Dedifferentiated amniotic fluid mesenchymal stem cell (primary cell): ENCODE results near the gene METTL15.
"Not testable (repeated sequence)": the region's sequence is repeated elsewhere in the genome, so short reads cannot be mapped to it uniquely, and the experiment has no call there.

Experiments used
- DNase-seq: peaks from one replicate; pipeline ENCODE4 v3.0.0-alpha.2; 2016; ENCODE audit errors: extremely low spot score

The METTL15 gene

GRCh38 chr11:28209906-28210305, 101.7 kb downstream of the METTL15 start:
- DNase-seq, result no peak

- DNase-seq, result not testable (repeated sequence)
These were observed 113.9 kb downstream of the METTL15 start for GRCh38 chr11:28222063-28222462.

GRCh38 chr11:28223577-28223976, 115.4 kb downstream of the METTL15 start:
- no peak for DNase-seq

- DNase-seq, result no peak
These were observed 115.8 kb downstream of the METTL15 start for GRCh38 chr11:28223994-28224393.

- no peak for DNase-seq
These were observed 119.3 kb downstream of the METTL15 start for GRCh38 chr11:28227460-28227859.

- peak; percentile 34 for DNase-seq
These were observed 120.2 kb downstream of the METTL15 start for GRCh38 chr11:28228196-28228895.

GRCh38 chr11:28231475-28231874, 123.3 kb downstream of the METTL15 start:
- DNase-seq, result no peak

GRCh38 chr11:28232649-28233048, 124.5 kb downstream of the METTL15 start:
- no peak for DNase-seq

- DNase-seq, result no peak
These were observed 133.6 kb downstream of the METTL15 start for GRCh38 chr11:28241760-28242159.

GRCh38 chr11:28242596-28242995, 134.4 kb downstream of the METTL15 start:
- no peak for DNase-seq

GRCh38 chr11:28243061-28243460, 134.9 kb downstream of the METTL15 start:
- no peak for DNase-seq

- no peak for DNase-seq
These were observed 135.4 kb downstream of the METTL15 start for GRCh38 chr11:28243581-28243980.

GRCh38 chr11:28245131-28245530, 136.9 kb downstream of the METTL15 start:
- DNase-seq, result no peak

- no peak for DNase-seq
These were observed 142.0 kb downstream of the METTL15 start for GRCh38 chr11:28250192-28250591.

GRCh38 chr11:28251257-28251656, 143.1 kb downstream of the METTL15 start:
- DNase-seq, result no peak

- no peak for DNase-seq
These were observed 149.6 kb downstream of the METTL15 start for GRCh38 chr11:28257761-28258160.

GRCh38 chr11:28259177-28259843, 151.1 kb downstream of the METTL15 start:
- no peak for DNase-seq

- DNase-seq, result no peak
These were observed 160.7 kb downstream of the METTL15 start for GRCh38 chr11:28268925-28269324.

- no peak for DNase-seq
These were observed 161.4 kb downstream of the METTL15 start for GRCh38 chr11:28269586-28269985.

- DNase-seq, result not testable (repeated sequence)
These were observed 164.1 kb downstream of the METTL15 start for GRCh38 chr11:28272247-28272646.

- no peak for DNase-seq
These were observed 166.0 kb downstream of the METTL15 start for GRCh38 chr11:28274216-28274615.

- no peak for DNase-seq
These were observed 176.0 kb downstream of the METTL15 start for GRCh38 chr11:28284196-28284595.

GRCh38 chr11:28289444-28289843, 181.3 kb downstream of the METTL15 start:
- DNase-seq, result no peak
